ENCODE data around the gene TMEM233. TPM values are rescaled to one million over a fixed set of nuclear protein-coding genes. Genes with fewer than 3 reads are reported as not detected.

Gene TMEM233
- total RNA-seq, 2 experiments from 2014 or later = not detected

GRCh38 chr12:119565404-119565803 is 28.2 kb upstream of the TMEM233 start:
- H3K9me2 ChIP-seq (ENCODE audit: insufficient read depth, low read length) = no peaks in the 10 kb centered on the region
- H3K9me3 ChIP-seq (ENCODE audit: low read length) = no peaks in the 10 kb centered on the region
- H3K4me1 ChIP-seq (ENCODE audit: insufficient read depth, low read length, poor library complexity, severe bottlenecking) = no peaks in the 10 kb centered on the region
- H3K4me2 ChIP-seq (ENCODE audit: low read length) = no peak overlapping the region
- H2AFZ ChIP-seq (ENCODE audit: low read length) = no peak overlapping the region
- TF ChIP-seq EZH2phosphoT487 (IDR thresholded peaks at IDR 0.05; ENCODE audit: borderline replicate concordance, low read depth, low read length) (no peak), CTCF (conservative IDR thresholded peaks at IDR 0.05; ENCODE audit: low read length) (no peak)
- H4K20me1 ChIP-seq (ENCODE audit: insufficient read depth, low read length) = no peaks in the 10 kb centered on the region
- no peak overlapping the region for H3K27ac ChIP-seq (ENCODE audit: low read depth, low read length, poor library complexity, severe bottlenecking)
- BruUV-seq (replicated peaks) = no TSS peak
- H3K4me3 ChIP-seq (ENCODE audit: low read depth, low read length, poor library complexity, severe bottlenecking) = no peak overlapping the region
- H3K79me2 ChIP-seq (ENCODE audit: insufficient read depth, low read depth, low read length) = no peaks in the 10 kb centered on the region
- CTCF ChIA-PET (ENCODE audit: unreplicated experiment) = no interaction called here
- no peak for DNase-seq (ENCODE audit: low spot score)
- POLR2A ChIA-PET = no interaction called here
- H3K36me3 ChIP-seq (ENCODE audit: insufficient read depth, low read length) = no peaks in the 10 kb centered on the region
- intact Hi-C loops (cut with micrococcal nuclease; ENCODE audit: unreplicated experiment) = no loop called here

- H3K36me3 ChIP-seq (ENCODE audit: insufficient read depth, low read length) = no peaks in the 10 kb centered on the region
- H3K9me2 ChIP-seq (ENCODE audit: insufficient read depth, low read length) = no peaks in the 10 kb centered on the region
- no peaks in the 10 kb centered on the region for H3K4me1 ChIP-seq (ENCODE audit: insufficient read depth, low read length, poor library complexity, severe bottlenecking)
- no peak overlapping the region for H3K27ac ChIP-seq (ENCODE audit: low read depth, low read length, poor library complexity, severe bottlenecking)
- no peak for DNase-seq (ENCODE audit: low spot score)
- intact Hi-C loops (cut with micrococcal nuclease; ENCODE audit: unreplicated experiment) = no loop called here
- H3K9me3 ChIP-seq (ENCODE audit: low read length) = no peaks in the 10 kb centered on the region
- POLR2A ChIA-PET = no interaction called here
- no peaks in the 10 kb centered on the region for H4K20me1 ChIP-seq (ENCODE audit: insufficient read depth, low read length)
- no peak overlapping the region for H3K4me2 ChIP-seq (ENCODE audit: low read length)
- no peak for TF ChIP-seq EZH2phosphoT487 (IDR thresholded peaks at IDR 0.05; ENCODE audit: borderline replicate concordance, low read depth, low read length)
- no peak for TF ChIP-seq CTCF (conservative IDR thresholded peaks at IDR 0.05; ENCODE audit: low read length)
- H3K79me2 ChIP-seq (ENCODE audit: insufficient read depth, low read depth, low read length) = no peaks in the 10 kb centered on the region
- no peak overlapping the region for H3K4me3 ChIP-seq (ENCODE audit: low read depth, low read length, poor library complexity, severe bottlenecking)
- no peak overlapping the region for H2AFZ ChIP-seq (ENCODE audit: low read length)
- CTCF ChIA-PET (ENCODE audit: unreplicated experiment) = no interaction called here
- no TSS peak for BruUV-seq (replicated peaks)
Measured at GRCh38 chr12:119570771-119571170, 22.8 kb upstream of the TMEM233 start.

GRCh38 chr12:119573086-119573485 is 20.5 kb upstream of the TMEM233 start:
- CTCF ChIA-PET (ENCODE audit: unreplicated experiment) = no interaction called here
- no peaks in the 10 kb centered on the region for H3K4me1 ChIP-seq (ENCODE audit: insufficient read depth, low read length, poor library complexity, severe bottlenecking)
- H3K36me3 ChIP-seq (ENCODE audit: insufficient read depth, low read length) = no peaks in the 10 kb centered on the region
- H3K9me2 ChIP-seq (ENCODE audit: insufficient read depth, low read length) = no peaks in the 10 kb centered on the region
- no TSS peak for BruUV-seq (replicated peaks)
- H4K20me1 ChIP-seq (ENCODE audit: insufficient read depth, low read length) = no peaks in the 10 kb centered on the region
- DNase-seq (ENCODE audit: low spot score) = no peak
- no peak overlapping the region for H3K4me3 ChIP-seq (ENCODE audit: low read depth, low read length, poor library complexity, severe bottlenecking)
- TF ChIP-seq CTCF (conservative IDR thresholded peaks at IDR 0.05; ENCODE audit: low read length) (no peak), EZH2phosphoT487 (IDR thresholded peaks at IDR 0.05; ENCODE audit: borderline replicate concordance, low read depth, low read length) (no peak)
- intact Hi-C loops (cut with micrococcal nuclease; ENCODE audit: unreplicated experiment) = no loop called here
- H3K4me2 ChIP-seq (ENCODE audit: low read length) = no peak overlapping the region
- POLR2A ChIA-PET = no interaction called here
- no peak overlapping the region for H3K27ac ChIP-seq (ENCODE audit: low read depth, low read length, poor library complexity, severe bottlenecking)
- H2AFZ ChIP-seq (ENCODE audit: low read length) = no peak overlapping the region
- no peaks in the 10 kb centered on the region for H3K9me3 ChIP-seq (ENCODE audit: low read length)
- H3K79me2 ChIP-seq (ENCODE audit: insufficient read depth, low read depth, low read length) = no peaks in the 10 kb centered on the region
